HAP-1 (cell line): ENCODE results near the gene RIN3.

Experiments
- DNase-seq, 2 experiments: peaks; one replicate each; pipeline ENCODE4 v3.0.0-alpha.2; 2016 to 2020; ENCODE audit warnings: low spot score in 2 of 2
- H3K27me3 ChIP-seq: fragments of 250-450 bp; sonication (Bioruptor Pico); 2 replicates; pipeline ENCODE4 v1.5.1; 2020; ENCODE audit warnings: low read depth, mild to moderate bottlenecking, moderate library complexity
- H3K36me3 ChIP-seq: fragments of 250-450 bp; sonication (Bioruptor Pico); replicated peaks from 2 replicates; pipeline ENCODE4 v1.5.1; 2020; ENCODE audit warnings: mild to moderate bottlenecking
- H3K4me1 ChIP-seq: fragments of 250-450 bp; sonication (Bioruptor Pico); 2 replicates; pipeline ENCODE4 v1.5.1; 2020; ENCODE audit warnings: mild to moderate bottlenecking
- H3K4me3 ChIP-seq: fragments of 250-450 bp; sonication (Bioruptor Pico); 2 replicates; pipeline ENCODE4 v1.5.1; 2020; ENCODE audit warnings: mild to moderate bottlenecking, moderate library complexity
- H3K9me3 ChIP-seq: fragments of 250-450 bp; sonication (Bioruptor Pico); 2 replicates; pipeline ENCODE4 v1.5.1; 2020; ENCODE audit warnings: mild to moderate bottlenecking, moderate library complexity
- in situ Hi-C: fragments of 300-500 bp; cut with MboI; formaldehyde crosslinking; loops from 3 replicates; pipeline ENCODE4 v1.14.3; 2020; ENCODE audit warnings: low sequenced_read_pairs, inconsistent platforms, mixed read lengths

The RIN3 gene

GRCh38 chr14:92475451-92476187 is 38.0 kb upstream of the RIN3 start:
- H3K36me3 ChIP-seq, result no peaks in the 10 kb centered on the region
- no peaks in the 10 kb centered on the region for H3K4me1 ChIP-seq
- H3K9me3 ChIP-seq, result no peaks in the 10 kb centered on the region
- no peak overlapping the region for H3K4me3 ChIP-seq
- H3K27me3 ChIP-seq, result no peaks in the 10 kb centered on the region
- DNase-seq, result no peak
- in situ Hi-C loops, result no loop called here

DNA sequence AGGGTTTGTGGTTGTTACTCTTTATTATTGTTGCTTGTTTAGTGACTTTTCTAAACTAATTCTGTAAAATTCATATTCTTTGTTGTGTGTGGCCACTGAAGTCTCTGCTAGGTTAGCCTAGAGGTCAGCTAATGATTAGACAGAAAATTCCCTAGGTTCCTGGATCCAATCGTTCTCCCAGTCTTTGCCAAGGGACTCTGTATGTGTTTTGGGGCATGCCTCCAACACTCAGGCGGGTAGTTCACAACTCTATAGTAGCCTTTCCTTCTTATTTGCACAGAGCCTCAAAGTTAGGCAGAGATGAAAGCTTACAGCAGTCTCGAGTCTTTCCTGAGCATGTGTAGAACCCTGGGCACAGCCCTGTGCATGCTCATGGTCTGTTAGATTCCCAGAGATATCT is 32.7 kb upstream of the RIN3 start:
- no peaks in the 10 kb centered on the region for H3K4me1 ChIP-seq
- in situ Hi-C loops, result no loop called here
- no peaks in the 10 kb centered on the region for H3K36me3 ChIP-seq
- H3K9me3 ChIP-seq, result no peaks in the 10 kb centered on the region
- H3K4me3 ChIP-seq, result no peak overlapping the region
- DNase-seq, result no peak
- no peaks in the 10 kb centered on the region for H3K27me3 ChIP-seq

- Histone ChIP-seq H3K27me3 (no peaks in the 10 kb centered on the region), H3K9me3 (no peaks in the 10 kb centered on the region), H3K4me3 (no peak overlapping the region), H3K36me3 (no peaks in the 10 kb centered on the region), H3K4me1 (no peaks in the 10 kb centered on the region)
- in situ Hi-C loops, result no loop called here
- no peak for DNase-seq
Observed at GRCh38 chr14:92481386-92481785, 32.2 kb upstream of the RIN3 start.

DNA sequence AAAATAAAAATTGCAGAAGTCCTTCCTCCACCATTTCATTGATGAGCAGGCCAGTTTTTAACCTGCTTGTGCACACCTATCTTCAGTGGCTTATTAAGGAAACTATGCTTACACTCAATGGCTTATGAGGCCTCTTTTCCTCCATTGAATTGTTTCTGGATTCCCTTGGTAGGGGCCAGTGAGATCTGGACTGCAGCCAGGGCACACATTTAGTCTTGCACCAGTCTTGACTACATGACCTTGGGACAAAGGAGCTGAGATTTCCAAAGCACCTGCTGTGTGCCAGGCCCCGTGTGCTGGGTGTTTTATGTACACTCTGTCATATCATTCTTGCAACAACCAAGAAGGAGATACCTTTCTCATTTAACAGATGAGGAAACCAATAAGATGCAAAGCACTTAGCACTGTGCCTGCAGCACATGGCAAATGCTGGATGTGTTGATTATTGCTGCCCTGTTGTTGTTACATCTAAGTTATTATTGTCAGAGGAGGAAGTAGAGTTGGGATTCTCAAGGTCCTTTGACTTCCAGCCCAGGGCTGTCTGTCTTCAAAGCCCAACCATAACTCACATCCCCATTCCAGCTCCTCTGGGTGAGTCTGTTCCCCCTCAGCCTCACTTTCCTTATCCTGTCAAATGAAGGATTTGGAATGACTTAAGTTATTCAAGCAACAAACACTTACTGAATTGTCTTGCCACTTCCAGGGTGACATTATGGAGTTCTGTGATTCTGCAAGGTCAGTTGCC is 31.6 kb upstream of the RIN3 start:
- in situ Hi-C loops, result no loop called here
- Histone ChIP-seq H3K4me3 (no peak overlapping the region), H3K9me3 (no peaks in the 10 kb centered on the region), H3K36me3 (no peaks in the 10 kb centered on the region), H3K27me3 (no peaks in the 10 kb centered on the region), H3K4me1 (no peaks in the 10 kb centered on the region)
- no peak for DNase-seq

- no peak for DNase-seq
- H3K27me3 ChIP-seq, result no peaks in the 10 kb centered on the region
- no peak overlapping the region for H3K4me3 ChIP-seq
- H3K4me1 ChIP-seq, result no peaks in the 10 kb centered on the region
- H3K9me3 ChIP-seq, result no peaks in the 10 kb centered on the region
- in situ Hi-C loops, result no loop called here
- H3K36me3 ChIP-seq, result no peaks in the 10 kb centered on the region
Observed at GRCh38 chr14:92482621-92483319, 30.8 kb upstream of the RIN3 start.

- no peak overlapping the region for H3K4me3 ChIP-seq
- DNase-seq, result no peak
- H3K4me1 ChIP-seq, result no peaks in the 10 kb centered on the region
- no peaks in the 10 kb centered on the region for H3K27me3 ChIP-seq
- in situ Hi-C loops, result no loop called here
- no peaks in the 10 kb centered on the region for H3K9me3 ChIP-seq
- no peaks in the 10 kb centered on the region for H3K36me3 ChIP-seq
Observed at GRCh38 chr14:92484132-92484823, 29.3 kb upstream of the RIN3 start.

GRCh38 chr14:92486881-92487280 is 26.7 kb upstream of the RIN3 start:
- in situ Hi-C loops, result no loop called here
- H3K4me3 ChIP-seq, result no peak overlapping the region
- no peaks in the 10 kb centered on the region for H3K36me3 ChIP-seq
- H3K9me3 ChIP-seq, result no peaks in the 10 kb centered on the region
- DNase-seq, result no peak
- H3K27me3 ChIP-seq, result no peaks in the 10 kb centered on the region
- H3K4me1 ChIP-seq, result no peaks in the 10 kb centered on the region

DNA sequence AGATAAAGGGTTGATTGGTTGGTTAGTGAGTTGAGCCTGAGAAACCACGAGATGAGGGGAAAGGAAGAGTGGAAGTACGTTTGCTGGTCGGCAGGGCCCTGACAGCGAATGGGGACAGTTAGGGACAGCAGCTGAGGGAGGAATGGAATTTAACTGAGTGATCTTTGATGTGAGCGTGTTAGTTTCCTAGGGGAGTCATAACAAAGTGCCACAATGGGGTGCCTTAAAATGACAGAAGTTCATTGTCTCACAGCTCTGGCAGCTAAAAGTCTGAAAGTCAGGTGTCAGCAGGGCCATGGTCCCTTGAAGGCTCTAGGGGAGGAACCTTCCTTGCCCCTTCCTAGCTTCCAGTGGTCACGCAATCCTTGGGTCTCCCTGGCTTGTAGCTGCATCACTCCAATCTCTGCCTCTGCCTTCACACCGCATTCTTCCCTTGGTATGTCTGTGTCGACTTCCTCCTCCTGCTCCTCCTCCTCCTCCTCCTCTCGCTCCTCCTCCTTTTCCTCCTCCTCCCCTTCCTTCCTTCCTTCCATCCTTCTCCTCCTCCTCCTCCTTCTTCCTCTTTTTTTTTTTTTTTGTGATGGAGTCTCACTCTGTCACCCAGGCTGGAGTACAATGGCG is 26.0 kb upstream of the RIN3 start:
- Histone ChIP-seq H3K9me3 (no peaks in the 10 kb centered on the region), H3K4me1 (no peaks in the 10 kb centered on the region), H3K27me3 (no peaks in the 10 kb centered on the region), H3K4me3 (no peak overlapping the region), H3K36me3 (no peaks in the 10 kb centered on the region)
- no peak for DNase-seq
- in situ Hi-C loops, result no loop called here

- no peaks in the 10 kb centered on the region for H3K27me3 ChIP-seq
- DNase-seq, result no peak
- no peaks in the 10 kb centered on the region for H3K4me1 ChIP-seq
- no peaks in the 10 kb centered on the region for H3K36me3 ChIP-seq
- in situ Hi-C loops, result no loop called here
- no peaks in the 10 kb centered on the region for H3K9me3 ChIP-seq
- H3K4me3 ChIP-seq, result no peak overlapping the region
Observed at GRCh38 chr14:92489394-92490238, 24.0 kb upstream of the RIN3 start.

GRCh38 chr14:92490239-92490959 is 23.2 kb upstream of the RIN3 start:
- Histone ChIP-seq H3K4me3 (no peak overlapping the region), H3K27me3 (no peaks in the 10 kb centered on the region), H3K9me3 (no peaks in the 10 kb centered on the region), H3K36me3 (no peaks in the 10 kb centered on the region), H3K4me1 (no peaks in the 10 kb centered on the region)
- in situ Hi-C loops, result no loop called here
- no peak for DNase-seq

GRCh38 chr14:92491782-92492181 is 21.8 kb upstream of the RIN3 start:
- Histone ChIP-seq H3K4me3 (no peak overlapping the region), H3K27me3 (no peaks in the 10 kb centered on the region), H3K36me3 (no peaks in the 10 kb centered on the region), H3K9me3 (no peaks in the 10 kb centered on the region), H3K4me1 (no peaks in the 10 kb centered on the region)
- in situ Hi-C loops, result no loop called here
- no peak for DNase-seq

GRCh38 chr14:92492258-92492657 is 21.3 kb upstream of the RIN3 start:
- H3K4me1 ChIP-seq, result no peaks in the 10 kb centered on the region
- in situ Hi-C loops, result no loop called here
- H3K4me3 ChIP-seq, result no peak overlapping the region
- H3K9me3 ChIP-seq, result no peaks in the 10 kb centered on the region
- no peaks in the 10 kb centered on the region for H3K27me3 ChIP-seq
- no peak for DNase-seq
- no peaks in the 10 kb centered on the region for H3K36me3 ChIP-seq
